ENCODE results near the gene LARP1.

GRCh38 chr5:154706416-154706815 lies 48.8 kb upstream of the LARP1 start:
- no peak for TF ChIP-seq POLR2AphosphoS5 (IDR thresholded peaks at IDR 0.05; ENCODE audit: low read depth, low read length)
- no peak for TF ChIP-seq POLR2A (IDR thresholded peaks at IDR 0.05; ENCODE audit: low read depth, low read length)
- TF ChIP-seq TAF1 (IDR thresholded peaks at IDR 0.05; ENCODE audit: low read depth, low read length) = no peak
- TF ChIP-seq SPI1 (IDR thresholded peaks at IDR 0.05; ENCODE audit: low read depth, low read length) = no peak
